Mesendoderm (in vitro differentiated cells): ENCODE measurements around the gene FBP2.

Experiments
- DNase-seq: peaks from one replicate; pipeline ENCODE4 v3.0.0; 2013
- H2AK5ac ChIP-seq: 2 replicates; pipeline ENCODE4 v1.6.1; 2013; ENCODE audit warnings: low read length, inconsistent platforms
- H2BK120ac ChIP-seq: 2 replicates; pipeline ENCODE4 v1.6.1; 2013; ENCODE audit warnings: low read depth, mild to moderate bottlenecking, low read length, moderate library complexity, mixed read lengths
- H2BK15ac ChIP-seq: replicated peaks from 2 replicates; pipeline ENCODE4 v1.6.1; 2013; ENCODE audit warnings: low read depth, mild to moderate bottlenecking, moderate library complexity
- H2BK5ac ChIP-seq: 2 replicates; pipeline ENCODE4 v1.6.1; 2013; ENCODE audit warnings: low read length, inconsistent platforms
- H3K18ac ChIP-seq: 2 replicates; pipeline ENCODE4 v1.6.1; 2013; ENCODE audit warnings: mild to moderate bottlenecking, low read length, mixed read lengths
- H3K23ac ChIP-seq: one replicate; pipeline ENCODE4 v1.6.1; 2013; ENCODE audit warnings: low read length
- H3K27ac ChIP-seq: 2 replicates; pipeline ENCODE4 v1.5.1; 2013; ENCODE audit warnings: low read depth, mild to moderate bottlenecking, inconsistent platforms, low read length, moderate library complexity
- H3K27me3 ChIP-seq: 2 replicates; pipeline ENCODE4 v1.6.1; 2013; ENCODE audit warnings: low read length, control low read depth, mild to moderate bottlenecking, inconsistent platforms; ENCODE audit not compliant: insufficient read depth, poor library complexity
- H3K36me3 ChIP-seq: 2 replicates; pipeline ENCODE4 v1.6.1; 2013; ENCODE audit warnings: low read length, inconsistent platforms; ENCODE audit not compliant: control insufficient read depth, insufficient read depth
- H3K4ac ChIP-seq: one replicate; pipeline ENCODE4 v1.6.1; 2013; ENCODE audit warnings: low read depth, mild to moderate bottlenecking, low read length, moderate library complexity
- H3K4me1 ChIP-seq: 2 replicates; pipeline ENCODE4 v1.6.1; 2013; ENCODE audit warnings: low read depth, low read length, inconsistent platforms; ENCODE audit not compliant: control insufficient read depth
- H3K4me2 ChIP-seq: 2 replicates; pipeline ENCODE4 v1.6.1; 2013; ENCODE audit warnings: low read length
- H3K4me3 ChIP-seq: 2 replicates; pipeline ENCODE4 v1.5.1; 2013; ENCODE audit warnings: mild to moderate bottlenecking, low read length
- H3K56ac ChIP-seq: one replicate; pipeline ENCODE4 v1.6.1; 2013; ENCODE audit warnings: low read length
- H3K79me1 ChIP-seq: 2 replicates; pipeline ENCODE4 v1.6.1; 2013; ENCODE audit warnings: low read length, inconsistent platforms
- H3K79me2 ChIP-seq: 2 replicates; pipeline ENCODE4 v1.6.1; 2013; ENCODE audit warnings: mild to moderate bottlenecking, low read length; ENCODE audit not compliant: control insufficient read depth, insufficient read depth
- H3K9ac ChIP-seq: 2 replicates; pipeline ENCODE4 v1.6.1; 2013; ENCODE audit warnings: low read length, inconsistent platforms
- H4K5ac ChIP-seq: one replicate; pipeline ENCODE4 v1.6.1; 2013; ENCODE audit warnings: low read length
- H4K8ac ChIP-seq: one replicate; pipeline ENCODE4 v1.6.1; 2013; ENCODE audit warnings: low read depth, mild to moderate bottlenecking, control low read depth, low read length, moderate library complexity
- WGBS: extraction: QIAGEN DNeasy Blood & Tissue Kit; methylation state at CpG from one replicate; pipeline ENCODE4 v1.1.7; 2013; ENCODE audit warnings: low lambda C conversion rate, missing lambda C conversion rate; ENCODE audit not compliant: insufficient coverage; ENCODE audit errors: extremely low coverage; 5-methylcytosine and 5-hydroxymethylcytosine counted together

Gene FBP2

GRCh38 chr9:94511134-94511954, 82.3 kb downstream of the FBP2 start:
- Histone ChIP-seq H4K5ac (no peak overlapping the region), H3K4me2 (no peak overlapping the region), H3K56ac (no peak overlapping the region), H2BK120ac (no peak overlapping the region), H3K36me3 (no peaks in the 10 kb centered on the region), H2AK5ac (no peak overlapping the region), H3K79me2 (no peaks in the 10 kb centered on the region), H3K4me3 (no peak overlapping the region), H3K27me3 (no peaks in the 10 kb centered on the region), H3K4ac (no peak overlapping the region), H4K8ac (no peak overlapping the region), H3K18ac (no peak overlapping the region), H3K4me1 (no peaks in the 10 kb centered on the region), H3K23ac (no peak overlapping the region), H3K27ac (no peak overlapping the region), H2BK5ac (no peak overlapping the region), H2BK15ac (no peak overlapping the region), H3K79me1 (no peaks in the 10 kb centered on the region), H3K9ac (no peak overlapping the region)
- no peak for DNase-seq
- WGBS, result no CpG with 5 or more reads among the region's 6 CpGs
